Fibroblast of lung (primary cell): ENCODE data around the gene GLP2R. TPM values are rescaled to one million over a fixed set of nuclear protein-coding genes. Genes with fewer than 3 reads are reported as not detected.

Experiments
- DNase-seq, 2 donors: peaks; one replicate each; pipeline versions ENCODE4 v3.0.0 to v3.0.0-alpha.2; 2010; ENCODE audit warnings: low read depth in 2 of 2
- H2AFZ ChIP-seq: 2 replicates; pipeline ENCODE4 v1.5.1; 2012; ENCODE audit warnings: low read length, control low read depth, inconsistent platforms
- H3K27ac ChIP-seq: 2 replicates; pipeline ENCODE4 v1.5.1; 2011; ENCODE audit warnings: low read length, control low read depth; ENCODE audit not compliant: insufficient read depth
- H3K27me3 ChIP-seq: 2 replicates; pipeline ENCODE4 v1.5.1; 2011; ENCODE audit warnings: mild to moderate bottlenecking, low read length; ENCODE audit not compliant: control insufficient read depth, insufficient read depth
- H3K36me3 ChIP-seq: 2 replicates; pipeline ENCODE4 v1.5.1; 2011; ENCODE audit warnings: low read length; ENCODE audit not compliant: control insufficient read depth, insufficient read depth
- H3K4me1 ChIP-seq: 2 replicates; pipeline ENCODE4 v1.5.1; 2011; ENCODE audit warnings: low read length; ENCODE audit not compliant: control insufficient read depth, insufficient read depth; ENCODE audit errors: extremely low read depth
- H3K4me2 ChIP-seq: 2 replicates; pipeline ENCODE4 v1.5.1; 2011; ENCODE audit warnings: low read length, control low read depth; ENCODE audit not compliant: insufficient read depth; ENCODE audit errors: extremely low read depth
- H3K4me3 ChIP-seq, 4 experiments: fragments of 200-600 bp in 1 of 4; sonication (generic) in 1 of 4; replicated peaks in 1 of 4; 2 replicates each; pipeline ENCODE4 v1.5.1; 2011 to 2016; ENCODE audit warnings: low read length in 4 of 4, low read depth in 3 of 4, mild to moderate bottlenecking in 3 of 4, control low read depth in 2 of 4, inconsistent platforms in 1 of 4, mixed read lengths in 1 of 4; ENCODE audit not compliant: insufficient read depth in 1 of 4; ENCODE audit errors: control extremely low read depth in 1 of 4
- H3K79me2 ChIP-seq: 2 replicates; pipeline ENCODE4 v1.5.1; 2012; ENCODE audit warnings: mild to moderate bottlenecking, low read length, inconsistent platforms; ENCODE audit not compliant: control insufficient read depth, insufficient read depth
- H3K9ac ChIP-seq: 2 replicates; pipeline ENCODE4 v1.5.1; 2011; ENCODE audit warnings: mild to moderate bottlenecking, low read length, control low read depth; ENCODE audit not compliant: insufficient read depth
- H3K9me3 ChIP-seq: 2 replicates; pipeline ENCODE4 v1.5.1; 2012; ENCODE audit warnings: low read depth, low read length; ENCODE audit not compliant: control insufficient read depth, insufficient read depth
- H4K20me1 ChIP-seq: 2 replicates; pipeline ENCODE4 v1.5.1; 2011; ENCODE audit warnings: low read length; ENCODE audit not compliant: control insufficient read depth, insufficient read depth; ENCODE audit errors: extremely low read depth
- CTCF ChIP-seq, 2 donors: IDR thresholded peaks in 1 of 2; conservative IDR thresholded peaks in 1 of 2; 1 replicate in 1 of 2; 2 replicates in 1 of 2; pipeline ENCODE4 v1.5.1; 2011 to 2012; ENCODE audit warnings: low read length in 2 of 2, control low read depth in 1 of 2, inconsistent platforms in 1 of 2, low read depth in 1 of 2, mild to moderate bottlenecking in 1 of 2
- EZH2 ChIP-seq: IDR thresholded peaks from 2 replicates; pipeline ENCODE4 v1.5.1; 2012; ENCODE audit warnings: low read length, control low read depth, mild to moderate bottlenecking; ENCODE audit errors: missing control alignments
- polyA plus RNA-seq, 2 donors: library from polyadenylated mRNA; depleted of rRNA in 1 of 2; stranded (reverse) in 1 of 2; unstranded in 1 of 2; fragments of >200 nt; gene quantifications; 2 replicates each; pipeline ENCODE4 v1.2.1, GENCODE V29; 2011 to 2012; ENCODE audit warnings: missing spikeins in 1 of 2
- total RNA-seq: library from RNA; depleted of rRNA; stranded (reverse); fragments of >200 nt; gene quantifications from 2 replicates; pipeline ENCODE4 v1.2.1, GENCODE V29; 2014

GLP2R gene
- total and polyA plus RNA-seq, 2 donors (not counting 1 experiment from before 2014, with no cell fraction given) = not detected

GRCh38 chr17:9911089-9911488 lies 85.4 kb downstream of the GLP2R start:
- Histone ChIP-seq H4K20me1 (no peaks in the 10 kb centered on the region), H3K27me3 (no peaks in the 10 kb centered on the region), H2AFZ (no peak overlapping the region), H3K36me3 (no peaks in the 10 kb centered on the region), H3K27ac (no peak overlapping the region), H3K9me3 (no peaks in the 10 kb centered on the region), H3K4me2 (no peak overlapping the region), H3K9ac (no peak overlapping the region), H3K4me1 (no peaks in the 10 kb centered on the region), H3K79me2 (no peaks in the 10 kb centered on the region), H3K4me3 (no peak overlapping the region)
- no peak for DNase-seq
- no peak for TF ChIP-seq CTCF (conservative IDR thresholded peaks at IDR 0.05 in 1 of 2, IDR thresholded peaks at IDR 0.05 in 1 of 2; ENCODE audit: low read depth in 1 of 2, low read length in 2 of 2)
- no peak for TF ChIP-seq EZH2

GRCh38 chr17:9912121-9913099 lies 86.7 kb downstream of the GLP2R start:
- no peak overlapping the region for H2AFZ ChIP-seq
- no peak overlapping the region for H3K4me3 ChIP-seq
- no peaks in the 10 kb centered on the region for H3K9me3 ChIP-seq
- TF ChIP-seq EZH2 (no peak), CTCF (conservative IDR thresholded peaks at IDR 0.05 in 1 of 2, IDR thresholded peaks at IDR 0.05 in 1 of 2; ENCODE audit: low read depth in 1 of 2, low read length in 2 of 2) (no peak)
- H3K4me2 ChIP-seq = no peak overlapping the region
- H3K9ac ChIP-seq = no peak overlapping the region
- H4K20me1 ChIP-seq = no peaks in the 10 kb centered on the region
- no peak for DNase-seq
- H3K27me3 ChIP-seq = no peaks in the 10 kb centered on the region
- no peaks in the 10 kb centered on the region for H3K36me3 ChIP-seq
- no peaks in the 10 kb centered on the region for H3K4me1 ChIP-seq
- no peak overlapping the region for H3K27ac ChIP-seq
- H3K79me2 ChIP-seq = no peaks in the 10 kb centered on the region

- H3K4me1 ChIP-seq = no peaks in the 10 kb centered on the region
- H3K9ac ChIP-seq = no peak overlapping the region
- no peaks in the 10 kb centered on the region for H3K27me3 ChIP-seq
- H3K36me3 ChIP-seq = no peaks in the 10 kb centered on the region
- H4K20me1 ChIP-seq = no peaks in the 10 kb centered on the region
- no peaks in the 10 kb centered on the region for H3K9me3 ChIP-seq
- no peak overlapping the region for H3K27ac ChIP-seq
- no peak for DNase-seq
- H3K4me2 ChIP-seq = no peak overlapping the region
- no peak overlapping the region for H3K4me3 ChIP-seq
- TF ChIP-seq EZH2 (no peak), CTCF (conservative IDR thresholded peaks at IDR 0.05 in 1 of 2, IDR thresholded peaks at IDR 0.05 in 1 of 2; ENCODE audit: low read depth in 1 of 2, low read length in 2 of 2) (no peak)
- H3K79me2 ChIP-seq = no peaks in the 10 kb centered on the region
- no peak overlapping the region for H2AFZ ChIP-seq
Observed at GRCh38 chr17:9913476-9913875, 87.8 kb downstream of the GLP2R start.
